GM12865 (cell line): ENCODE data around the gene CST6.

ENCODE experiments used
- DNase-seq: peaks from one replicate; pipeline ENCODE4 v3.0.0; 2010; ENCODE audit warnings: low read depth
- H3K4me3 ChIP-seq: 2 replicates; pipeline ENCODE4 v1.5.1; 2011; ENCODE audit warnings: mild to moderate bottlenecking, low read depth, low read length, control low read depth
- CTCF ChIP-seq: IDR thresholded peaks from 2 replicates; pipeline ENCODE4 v1.5.1; 2011; ENCODE audit warnings: low read length, control low read depth, low read depth, inconsistent platforms; ENCODE audit not compliant: insufficient read depth; ENCODE audit errors: missing control alignments

Gene CST6

GRCh38 chr11:66026017-66026529 is 14.3 kb downstream of the CST6 start, which contains the start of gene CATSPER1:
TSS of gene CATSPER1 (minus strand) at chr11:66026479. CDS start at chr11:66026379, 100 bp downstream.
- DNase-seq, result no peak
- TF ChIP-seq CTCF, result no peak
- H3K4me3 ChIP-seq, result no peak within 1 kb of the TSS

- DNase-seq, result no peak
- no peak for TF ChIP-seq CTCF
- H3K4me3 ChIP-seq, result no peak overlapping the region
Measured at GRCh38 chr11:66032957-66033735, 21.3 kb downstream of the CST6 start.

GRCh38 chr11:66035653-66036333 is 24.0 kb downstream of the CST6 start:
- TF ChIP-seq CTCF, result no peak
- DNase-seq, result no peak
- no peak overlapping the region for H3K4me3 ChIP-seq

- no peak for DNase-seq
- TF ChIP-seq CTCF, result no peak
- no peak overlapping the region for H3K4me3 ChIP-seq
Measured at GRCh38 chr11:66036334-66036710, 24.5 kb downstream of the CST6 start.

GRCh38 chr11:66037327-66037726 is 25.5 kb downstream of the CST6 start:
- no peak overlapping the region for H3K4me3 ChIP-seq
- no peak for TF ChIP-seq CTCF
- no peak for DNase-seq

GRCh38 chr11:66039765-66040164 is 28.0 kb downstream of the CST6 start:
- no peak overlapping the region for H3K4me3 ChIP-seq
- no peak for TF ChIP-seq CTCF
- no peak for DNase-seq
